Panc1 (cell line): Measurements from ENCODE around the gene CPS1. TPM values are rescaled to one million over a fixed set of nuclear protein-coding genes. Genes with fewer than 3 reads are reported as not detected.

ENCODE experiments used
- ATAC-seq: fragments of 200-7000 bp; cut with Tn5 transposase; 2 replicates; pipeline ENCODE4 v1.9.1; 2020; ENCODE audit warnings: mild to moderate bottlenecking, moderate library complexity
- Bru-seq: library from RNA; stranded (reverse); fragments of 400-500 nt; gene quantifications from one replicate; lab custom pipeline; 2021; lab: Mats Ljungman, UMichigan
- BruChase-seq, 2 experiments: library from RNA; stranded (reverse); fragments of 400-500 nt; gene quantifications; one replicate each; lab custom pipeline; 2021; lab: Mats Ljungman, UMichigan
- BruUV-seq: library from RNA; stranded (reverse); fragments of 400-500 nt; replicated peaks from 2 replicates; lab custom pipeline; 2021; lab: Mats Ljungman, UMichigan
- CTCF ChIA-PET: fragments of 300-600 bp; sonication (Branson Sonifier 250); formaldehyde crosslinking; loops from one replicate; lab custom pipeline; 2022; ENCODE audit warnings: antibody characterized with exemption; lab: Charles Lee
- POLR2A ChIA-PET: fragments of 300-600 bp; sonication (Branson Sonifier 250); formaldehyde crosslinking; loops from one replicate; lab custom pipeline; 2022; ENCODE audit warnings: antibody characterized with exemption; lab: Charles Lee
- DNase-seq: peaks from one replicate; pipeline ENCODE4 v3.0.0-alpha.2; 2010; ENCODE audit warnings: low read depth, low spot score
- H3K27ac ChIP-seq: 2 replicates; pipeline ENCODE4 v1.5.1; 2011; ENCODE audit warnings: mild to moderate bottlenecking, low read length, inconsistent platforms
- H3K27me3 ChIP-seq: fragments of 200-500 bp; sonication (Bioruptor generic); 2 replicates; pipeline ENCODE4 v1.6.0; 2014; ENCODE audit warnings: low read length, inconsistent platforms; ENCODE audit not compliant: control insufficient read depth, insufficient read depth
- H3K36me3 ChIP-seq: fragments of 200-500 bp; sonication (Bioruptor generic); 2 replicates; pipeline ENCODE4 v1.5.1; 2014; ENCODE audit warnings: inconsistent platforms, mild to moderate bottlenecking, low read length, moderate library complexity; ENCODE audit not compliant: control insufficient read depth, insufficient read depth
- H3K4me1 ChIP-seq: 2 replicates; pipeline ENCODE4 v1.5.1; 2011; ENCODE audit warnings: inconsistent platforms, mild to moderate bottlenecking, low read length, moderate library complexity; ENCODE audit not compliant: control insufficient read depth, insufficient read depth
- H3K4me3 ChIP-seq, 2 experiments: 2 replicates each; pipeline ENCODE4 v1.5.1; 2011 to 2012; ENCODE audit warnings: low read depth in 2 of 2, low read length in 2 of 2, mild to moderate bottlenecking in 2 of 2, inconsistent platforms in 1 of 2, moderate library complexity in 1 of 2
- H3K9me3 ChIP-seq: fragments of 200-500 bp; sonication (Bioruptor generic); 2 replicates; pipeline ENCODE4 v1.5.1; 2014; ENCODE audit warnings: low read depth, mild to moderate bottlenecking, inconsistent platforms, low read length, moderate library complexity; ENCODE audit not compliant: control insufficient read depth, insufficient read depth
- CTCF ChIP-seq: fragments of 450-650 bp; IDR thresholded peaks from 2 replicates; pipeline ENCODE4 v1.5.1; 2017; ENCODE audit warnings: mild to moderate bottlenecking
- POLR2AphosphoS5 ChIP-seq: IDR thresholded peaks from 2 replicates; pipeline ENCODE4 v1.6.1; 2012; ENCODE audit warnings: mild to moderate bottlenecking, low read depth, low read length, moderate library complexity
- REST ChIP-seq, 2 experiments: IDR thresholded peaks; 2 replicates each; pipeline ENCODE4 v1.6.1; 2011 to 2012; ENCODE audit warnings: low read depth in 2 of 2, control low read depth in 1 of 2, low read length in 1 of 2, mild to moderate bottlenecking in 1 of 2, moderate library complexity in 1 of 2; ENCODE audit not compliant: insufficient read depth in 1 of 2
- SIN3A ChIP-seq: IDR thresholded peaks from 2 replicates; pipeline ENCODE4 v1.6.1; 2012; ENCODE audit warnings: low read depth, mild to moderate bottlenecking, low read length, moderate library complexity, borderline replicate concordance; ENCODE audit not compliant: insufficient read depth
- TCF7L2 ChIP-seq: IDR thresholded peaks from 2 replicates; pipeline ENCODE4 v1.6.1; 2011; ENCODE audit warnings: mild to moderate bottlenecking, low read depth, low read length, inconsistent platforms
- in situ Hi-C: cut with HindIII; loops from 2 replicates; pipeline ENCODE4 v1.10.0; 2016; ENCODE audit warnings: low sequenced_read_pairs, low pct_unique_long_range_greater_than_20kb
- intact Hi-C: fragments of 100-400 bp; cut with micrococcal nuclease; formaldehyde crosslinking; loops from one replicate; pipeline ENCODE4 v1.10.0; 2022; ENCODE audit not compliant: unreplicated experiment
- long read RNA-seq: library from polyadenylated mRNA; unstranded; transcript quantifications from one replicate; pipeline ENCODE4 v2.0.0, GENCODE V29; 2021; ENCODE audit not compliant: unreplicated experiment
- polyA plus RNA-seq: library from polyadenylated mRNA; unstranded; fragments of >200 nt; gene quantifications from one replicate; pipeline ENCODE4 v1.2.1, GENCODE V29; 2012; ENCODE audit warnings: missing spikeins; ENCODE audit not compliant: insufficient read length
- total RNA-seq: library from RNA; stranded (reverse); gene quantifications from one replicate; pipeline ENCODE4 v1.2.1, GENCODE V29; 2021; ENCODE audit not compliant: unreplicated experiment

The CPS1 gene
- total RNA-seq = 5.1 TPM
- 2.4 TPM for polyA plus RNA-seq
- Bru-seq, nascent RNA = percentile 32 among the genes with signal in this experiment
- BruChase-seq, experiment 1, labeled RNA remaining after a 2-hour chase = percentile 26 among the genes with signal in this experiment
- BruChase-seq, experiment 2, labeled RNA remaining after a 6-hour chase = percentile 28 among the genes with signal in this experiment
- long read RNA-seq, full-length matches to known transcripts = 3 of 7 reads
- long read RNA-seq, partial matches to known transcripts = 1 of 7 reads
- long read RNA-seq, other reads (novel, unspliced or antisense) = 3 of 7 reads

- TF ChIP-seq REST (IDR thresholded peaks at IDR 0.05; ENCODE audit: insufficient read depth in 1 of 2, low read depth in 2 of 2, low read length in 1 of 2) = no peak
- no peak for TF ChIP-seq POLR2AphosphoS5
- TF ChIP-seq SIN3A = no peak
- no peak for TF ChIP-seq TCF7L2
- no peak for TF ChIP-seq CTCF
- Histone ChIP-seq H3K27ac (no peak within 1 kb of the TSS), H3K36me3 (no peaks in the 10 kb centered on the region), H3K4me1 (no peaks in the 10 kb centered on the region), H3K9me3 (no peaks in the 10 kb centered on the region), H3K27me3 (no peaks in the 10 kb centered on the region), H3K4me3 (no peak within 1 kb of the TSS)
- intact Hi-C loops = no loop called here
- no TSS peak for BruUV-seq
- POLR2A ChIA-PET = no interaction called here
- ATAC-seq (no peak), DNase-seq (no peak)
- in situ Hi-C loops = no loop called here
- CTCF ChIA-PET = no interaction called here
These were observed at the start of gene CPS1 for GRCh38 chr2:210556329-210556980. Gene CPS1 (plus strand): TSS chr2:210556599. CDS start chr2:210556734, 135 bp downstream.

- BruUV-seq = no TSS peak
- in situ Hi-C loops = no loop called here
- Histone ChIP-seq H3K27ac (no peak overlapping the region), H3K36me3 (no peaks in the 10 kb centered on the region), H3K4me3 (no peak overlapping the region), H3K4me1 (no peaks in the 10 kb centered on the region), H3K9me3 (no peaks in the 10 kb centered on the region), H3K27me3 (no peaks in the 10 kb centered on the region)
- DNase-seq (no peak), ATAC-seq (no peak)
- TF ChIP-seq REST (IDR thresholded peaks at IDR 0.05; ENCODE audit: insufficient read depth in 1 of 2, low read depth in 2 of 2, low read length in 1 of 2) = no peak
- TF ChIP-seq TCF7L2 = no peak
- TF ChIP-seq SIN3A = no peak
- TF ChIP-seq CTCF = no peak
- TF ChIP-seq POLR2AphosphoS5 = no peak
- POLR2A ChIA-PET = no interaction called here
- intact Hi-C loops = no loop called here
- CTCF ChIA-PET = no interaction called here
These were observed 40.5 kb upstream of the CPS1 start for GRCh38 chr2:210515911-210516310.
